GM19455 (cell line): ENCODE results near the gene RBM7.
A peak's percentile ranks its signal among the peaks of the same experiment; 100 is the strongest.

Experiments
- ATAC-seq: cut with Tn5 transposase; IDR thresholded peaks from one replicate; pipeline ENCODE4 v1.9.1; 2021; ENCODE audit not compliant: unreplicated experiment

RBM7 gene

DNA sequence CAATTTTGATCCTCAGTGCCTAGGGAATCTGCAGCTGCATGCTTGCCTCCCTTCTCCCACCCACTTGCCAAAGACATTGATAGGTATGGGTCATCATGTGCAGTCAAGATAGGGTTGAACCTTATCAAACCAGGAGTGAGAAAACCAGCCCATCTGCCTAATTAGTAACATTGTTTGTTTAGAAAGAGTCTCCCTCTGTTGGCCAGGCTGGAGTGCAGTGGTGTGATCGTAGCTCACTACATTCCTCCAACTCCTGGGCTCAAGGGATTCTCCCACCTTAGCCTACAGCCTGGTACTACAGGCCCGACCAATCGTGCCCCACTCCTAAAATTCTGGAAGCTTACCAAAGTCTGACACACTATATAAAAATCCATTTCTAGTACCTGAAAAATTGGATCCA, 4.7 kb upstream of the RBM7 start:
- no peak for ATAC-seq

GRCh38 chr11:114396916-114397315, 3.5 kb upstream of the RBM7 start:
- no peak for ATAC-seq

- ATAC-seq, result no peak
Measured at GRCh38 chr11:114397349-114397982, 3.0 kb upstream of the RBM7 start.

- no peak for ATAC-seq
Measured at GRCh38 chr11:114398303-114398920, 2.1 kb upstream of the RBM7 start.

- peak; percentile 35 for ATAC-seq
Measured at GRCh38 chr11:114399490-114400215, 813 bp upstream of the RBM7 start.

DNA sequence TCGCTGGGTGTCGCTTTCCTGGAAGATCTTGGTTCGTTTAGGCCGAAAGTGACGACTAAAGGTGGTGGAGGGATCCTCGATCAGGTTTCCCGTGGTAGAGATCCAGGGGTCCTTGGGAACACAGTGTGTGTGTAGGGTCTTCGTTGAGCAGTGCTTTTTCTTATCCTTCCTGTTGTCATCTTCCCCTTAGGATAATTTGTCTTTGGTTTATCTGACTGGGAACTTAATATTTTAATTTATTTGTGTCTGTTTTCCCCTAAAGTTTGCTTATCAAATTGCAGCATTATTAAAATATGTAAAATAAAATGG, 403 bp downstream of the RBM7 start:
- no peak for ATAC-seq

DNA sequence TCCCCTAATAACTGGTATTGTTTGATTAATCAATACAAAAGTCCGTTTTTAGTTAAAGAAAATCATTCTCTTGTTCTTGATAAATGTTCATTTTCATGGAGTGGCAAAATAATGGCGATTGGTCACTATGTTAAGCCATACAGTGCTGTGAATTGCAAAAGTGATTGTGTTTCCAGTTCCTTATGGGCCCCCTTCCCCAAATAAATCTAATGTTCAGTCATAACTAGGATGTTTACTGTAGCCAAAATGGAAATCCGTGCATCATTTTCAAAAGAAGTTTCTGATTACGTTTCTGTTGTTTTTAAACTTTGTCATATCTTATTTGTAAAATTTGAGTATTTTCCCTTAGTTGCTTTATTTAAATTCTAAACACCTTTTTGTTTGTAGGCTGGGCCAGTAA, 845 bp downstream of the RBM7 start:
- ATAC-seq, result no peak

DNA sequence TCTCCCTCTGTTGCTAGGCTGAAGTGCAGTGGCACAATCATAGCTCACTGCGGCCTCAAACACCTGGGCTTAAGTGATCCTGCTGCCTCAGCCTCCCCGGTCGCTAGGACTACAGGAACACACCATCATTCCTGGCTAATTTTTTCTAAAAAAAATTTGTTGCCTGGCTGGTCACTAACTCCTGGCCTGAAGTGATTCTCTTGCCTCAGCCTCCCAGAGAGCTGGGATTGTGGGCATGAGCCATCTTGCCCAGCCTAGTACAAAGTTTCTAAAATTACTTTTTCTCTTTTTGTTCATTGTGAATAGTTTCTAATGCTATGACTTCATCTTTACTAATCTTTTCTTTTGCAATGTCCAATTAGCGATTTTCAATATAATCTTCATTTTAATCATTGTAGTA, 12.5 kb downstream of the RBM7 start:
- ATAC-seq, result no peak

GRCh38 chr11:114413958-114414357, 13.5 kb downstream of the RBM7 start:
- ATAC-seq, result no peak

DNA sequence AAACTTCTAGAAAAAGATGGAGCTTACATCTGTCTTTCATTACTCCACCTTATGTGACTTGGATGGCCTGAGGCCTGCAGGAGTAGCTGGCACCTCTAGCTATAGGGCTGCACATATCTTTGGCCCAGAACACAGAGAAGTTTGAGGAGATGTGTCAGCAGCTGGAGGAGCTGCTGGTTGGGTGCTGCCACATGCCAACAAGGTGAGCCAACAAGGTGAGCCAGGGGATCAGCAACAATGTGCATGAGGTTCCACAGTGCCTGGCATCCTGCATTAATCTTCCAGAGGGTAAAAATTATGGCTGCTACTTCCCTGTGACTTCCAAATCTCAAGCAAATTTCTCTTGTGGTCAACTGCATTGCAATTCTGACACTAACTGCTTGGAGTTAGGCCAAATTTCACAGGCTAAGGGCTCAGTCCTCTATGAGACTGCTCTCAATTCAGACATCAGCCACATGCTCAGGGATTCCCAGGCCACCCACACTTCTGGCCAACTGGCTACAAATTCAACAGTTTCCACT, 16.0 kb downstream of the RBM7 start:
- ATAC-seq, result no peak

DNA sequence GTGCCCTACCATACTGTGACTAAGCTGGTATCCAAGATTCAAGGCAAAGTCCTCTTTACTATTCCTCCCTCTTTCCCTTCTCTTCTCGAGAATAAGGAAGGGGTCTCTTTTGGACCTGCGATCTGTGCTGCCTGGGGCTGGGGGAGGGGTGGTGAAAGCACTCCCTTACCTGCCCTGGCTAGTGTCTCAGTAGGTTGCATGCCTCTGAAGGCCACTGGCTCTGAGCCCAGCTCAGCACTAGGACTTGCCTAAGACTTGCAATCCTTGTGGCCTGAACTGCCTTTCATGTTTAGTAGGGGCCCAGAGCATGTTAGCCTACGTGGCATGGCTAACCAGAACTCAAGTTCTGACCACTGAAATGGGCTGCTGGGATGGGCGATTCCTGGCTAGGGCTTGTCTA, 25.8 kb downstream of the RBM7 start:
- ATAC-seq, result no peak

DNA sequence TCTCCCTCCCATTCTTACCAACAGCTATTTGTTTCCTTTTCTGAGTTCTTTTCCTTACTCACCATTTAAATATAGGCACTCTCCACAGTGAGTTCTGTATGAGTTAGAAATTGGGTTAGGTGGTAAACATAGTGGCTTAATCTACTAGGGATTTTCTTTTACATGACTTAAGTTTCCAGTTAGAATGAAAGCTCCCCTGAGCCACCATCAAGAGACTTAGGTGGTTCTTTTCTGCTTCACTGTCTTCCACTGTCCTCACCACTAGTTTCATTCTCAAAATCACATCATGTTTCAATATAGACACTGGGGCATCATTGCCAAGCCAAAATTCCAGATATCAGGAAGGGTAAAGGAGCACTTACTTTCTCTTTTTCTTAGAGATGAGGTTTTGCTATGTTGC, 29.8 kb downstream of the RBM7 start:
- ATAC-seq, result no peak

- ATAC-seq, result no peak
Measured at GRCh38 chr11:114432893-114433292, 32.4 kb downstream of the RBM7 start.

DNA sequence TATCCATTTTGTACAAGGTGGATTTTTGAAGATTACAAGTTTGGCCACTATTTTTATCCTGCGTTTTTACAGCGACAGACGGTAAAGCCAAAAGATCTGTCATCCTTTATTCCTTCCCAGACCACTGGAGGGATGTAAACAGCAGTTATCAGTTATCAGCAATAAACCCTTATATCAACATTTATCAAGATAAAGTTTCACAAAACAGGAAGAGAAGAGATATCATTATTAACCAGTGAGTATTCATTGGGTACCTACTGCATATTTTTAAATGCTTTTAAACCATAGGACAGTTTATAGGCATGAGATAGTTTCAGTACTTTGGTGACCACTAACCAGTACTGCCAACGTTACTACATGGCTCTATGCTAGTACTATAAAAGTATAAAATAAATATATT, 32.9 kb downstream of the RBM7 start:
- ATAC-seq, result no peak

GRCh38 chr11:114438303-114438702, 37.8 kb downstream of the RBM7 start:
- ATAC-seq, result no peak

GRCh38 chr11:114439229-114440120, 39.0 kb downstream of the RBM7 start, which contains the start of gene REXO2:
Gene REXO2, plus strand, starts transcription at chr11:114439467. Its CDS starts 62 bp downstream, at chr11:114439529.
- peak; percentile 99 for ATAC-seq

DNA sequence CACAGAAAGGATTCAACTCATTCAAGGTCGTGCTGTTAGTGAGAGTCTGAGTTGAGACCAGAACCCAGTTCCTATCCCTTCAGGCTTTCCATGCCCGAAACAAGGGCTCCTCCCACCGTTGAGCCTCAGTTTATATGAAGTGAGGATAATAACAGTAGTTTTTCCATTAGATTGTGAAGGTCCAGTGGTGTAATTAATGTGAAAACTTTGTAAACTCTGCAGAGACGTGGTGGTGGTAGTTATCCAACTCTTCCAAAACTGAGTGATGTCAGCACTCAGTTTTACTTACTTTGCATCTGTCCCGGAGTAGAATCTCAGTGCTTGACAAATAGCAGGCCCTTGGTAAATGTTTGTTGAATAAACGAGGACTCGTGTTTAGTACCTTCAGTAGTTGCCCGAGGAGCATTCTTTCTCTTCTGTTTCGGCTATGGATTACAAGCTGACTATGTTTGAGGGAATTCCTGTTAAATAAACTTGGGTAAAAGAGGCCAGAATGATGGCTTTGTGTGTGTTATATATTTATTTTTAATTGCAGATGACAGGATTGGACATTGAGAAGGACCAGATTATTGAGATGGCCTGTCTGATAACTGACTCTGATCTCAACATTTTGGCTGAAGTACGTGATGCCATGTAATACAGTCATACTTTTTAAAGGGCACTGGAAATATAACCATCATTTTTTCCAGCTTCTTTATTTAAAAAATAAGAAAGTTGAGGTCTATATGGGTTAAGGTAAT, 39.8 kb downstream of the RBM7 start:
- ATAC-seq, result no peak

DNA sequence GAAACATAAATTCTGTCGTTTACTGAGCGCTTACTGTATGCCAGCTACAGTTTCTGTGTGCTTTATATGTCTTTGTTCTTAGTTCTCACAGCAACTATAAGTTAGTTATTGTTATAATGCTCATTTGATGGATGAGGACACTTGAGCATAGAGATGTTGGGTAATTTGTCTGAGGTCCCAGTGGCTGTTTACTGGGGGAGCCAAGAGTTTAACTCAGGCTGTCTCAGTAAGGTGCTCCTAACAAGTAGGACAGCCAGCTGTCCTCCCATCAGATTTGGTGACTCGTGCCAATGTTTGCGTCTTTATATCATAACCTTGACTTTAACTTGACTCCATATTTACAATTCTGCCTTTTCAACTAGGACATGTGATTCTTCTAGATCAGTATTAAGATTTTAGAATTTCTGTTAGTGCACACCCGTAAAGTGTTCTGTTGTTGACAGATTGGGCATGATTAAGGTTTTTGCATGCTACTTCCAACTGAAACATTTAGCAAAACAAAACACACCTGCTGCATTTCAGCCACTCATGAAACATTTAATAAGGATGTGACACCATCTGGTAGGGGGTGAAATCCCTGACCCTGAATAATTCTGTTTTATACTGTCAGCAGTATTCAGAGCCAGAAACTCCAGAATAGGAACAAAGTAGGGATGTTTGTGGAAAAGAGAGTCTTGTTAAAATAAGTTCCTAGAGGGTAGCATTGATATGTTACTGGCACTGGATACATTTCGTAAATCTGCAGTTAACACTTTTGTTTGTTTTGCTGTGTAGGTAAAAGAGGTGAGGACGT, 40.7 kb downstream of the RBM7 start:
- no peak for ATAC-seq

DNA sequence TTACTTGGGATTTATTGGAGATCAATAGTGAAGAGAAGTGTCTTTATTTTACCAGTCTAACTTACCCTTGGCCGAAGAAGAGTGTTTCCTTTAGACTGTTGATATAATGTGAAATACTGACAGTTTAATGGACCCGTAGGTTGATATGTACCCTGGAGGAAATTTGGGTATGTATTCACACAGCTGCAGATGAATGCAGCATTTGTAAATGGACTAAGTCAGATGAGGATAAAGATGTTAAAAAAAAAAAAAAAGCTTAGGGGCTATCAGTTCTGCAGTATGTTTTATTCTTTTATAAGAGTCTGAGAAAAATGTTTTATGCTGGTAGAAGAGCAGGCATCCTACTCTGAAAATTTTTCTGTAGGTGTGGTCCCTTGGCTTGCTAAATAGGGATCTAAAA, 41.5 kb downstream of the RBM7 start:
- no peak for ATAC-seq

GRCh38 chr11:114442536-114442935, 42.1 kb downstream of the RBM7 start:
- ATAC-seq, result no peak
